ENCODE measurements around the gene CPED1. TPM values are rescaled to one million over a fixed set of nuclear protein-coding genes. Genes with fewer than 3 reads are reported as not detected.
"Not testable (repeated sequence)": the region's sequence is repeated elsewhere in the genome, so short reads cannot be mapped to it uniquely, and the experiment has no call there.

CPED1 gene
- total RNA-seq, 1 experiment from 2014 or later = 1.8 TPM

DNA sequence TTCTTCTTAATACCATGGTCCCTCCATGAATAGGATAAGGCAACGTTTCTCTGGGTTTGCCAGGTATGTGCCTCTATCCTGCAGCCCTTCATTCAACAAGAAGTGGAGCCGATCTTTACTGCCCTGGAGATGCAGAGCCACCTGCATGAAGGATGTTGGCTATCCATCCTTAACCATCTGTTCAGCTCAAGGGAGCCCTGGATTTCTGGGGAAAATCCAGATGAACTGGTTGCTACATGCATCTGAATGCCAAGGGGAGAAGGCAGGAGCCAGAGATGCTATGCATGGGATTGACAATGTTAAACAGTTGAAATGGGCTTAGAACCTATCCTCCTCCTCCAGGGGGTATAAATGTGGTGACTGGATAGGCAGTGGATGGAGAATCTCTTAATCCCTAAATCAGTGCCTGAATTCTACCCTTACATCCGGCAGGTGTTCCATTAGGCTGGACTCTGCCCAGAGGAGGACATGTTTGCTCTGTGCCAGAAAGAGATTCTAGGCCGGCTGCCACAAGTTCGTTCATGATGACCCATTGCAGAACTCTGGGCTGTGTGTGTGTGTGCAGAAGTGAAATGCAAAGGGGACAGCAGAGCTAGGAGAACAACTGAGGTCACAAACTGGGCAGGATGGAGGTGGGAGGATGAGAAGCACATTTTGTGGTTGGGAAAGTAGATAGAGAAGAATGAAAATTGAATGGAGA, 15.6 kb downstream of the CPED1 start:
- Histone ChIP-seq H3K9me3 (ENCODE audit: low read length) (no peaks in the 10 kb centered on the region), H3K9me2 (replicated peaks; ENCODE audit: low read length) (no peaks in the 10 kb centered on the region), H3F3A (ENCODE audit: low read length, unreplicated experiment) (no peaks in the 10 kb centered on the region), H2AFZ (ENCODE audit: low read length) (no peak overlapping the region), H3K27me3 (ENCODE audit: low read length) (no peaks in the 10 kb centered on the region), H3K79me2 (ENCODE audit: low read length) (no peaks in the 10 kb centered on the region), H3K27ac (ENCODE audit: low read length) (no peak overlapping the region), H4K20me1 (ENCODE audit: low read length) (no peaks in the 10 kb centered on the region), H3K4me1 (ENCODE audit: insufficient read depth, low read length) (peaks cover 29% of the 10 kb centered on the region), H3K4me2 (ENCODE audit: low read length) (no peak overlapping the region), H3K4me3 (ENCODE audit: low read length) (no peak overlapping the region), H3K9ac (ENCODE audit: low read length) (no peak overlapping the region), H3K36me3 (ENCODE audit: low read depth, low read length) (no peaks in the 10 kb centered on the region)
- intact Hi-C loops (cut with micrococcal nuclease) = loop anchor here (2.0 kb wide), 1 partner anchor 45 kb away; no protein-coding TSS in a partner anchor
- DNase-seq (no peak), ATAC-seq (no peak)
- ChIA-PET CTCF (no interaction called here), POLR2A (ENCODE audit: unreplicated experiment) (no interaction called here)
- BruUV-seq (replicated peaks) = no TSS peak
- TF ChIP-seq, protein P1, sequence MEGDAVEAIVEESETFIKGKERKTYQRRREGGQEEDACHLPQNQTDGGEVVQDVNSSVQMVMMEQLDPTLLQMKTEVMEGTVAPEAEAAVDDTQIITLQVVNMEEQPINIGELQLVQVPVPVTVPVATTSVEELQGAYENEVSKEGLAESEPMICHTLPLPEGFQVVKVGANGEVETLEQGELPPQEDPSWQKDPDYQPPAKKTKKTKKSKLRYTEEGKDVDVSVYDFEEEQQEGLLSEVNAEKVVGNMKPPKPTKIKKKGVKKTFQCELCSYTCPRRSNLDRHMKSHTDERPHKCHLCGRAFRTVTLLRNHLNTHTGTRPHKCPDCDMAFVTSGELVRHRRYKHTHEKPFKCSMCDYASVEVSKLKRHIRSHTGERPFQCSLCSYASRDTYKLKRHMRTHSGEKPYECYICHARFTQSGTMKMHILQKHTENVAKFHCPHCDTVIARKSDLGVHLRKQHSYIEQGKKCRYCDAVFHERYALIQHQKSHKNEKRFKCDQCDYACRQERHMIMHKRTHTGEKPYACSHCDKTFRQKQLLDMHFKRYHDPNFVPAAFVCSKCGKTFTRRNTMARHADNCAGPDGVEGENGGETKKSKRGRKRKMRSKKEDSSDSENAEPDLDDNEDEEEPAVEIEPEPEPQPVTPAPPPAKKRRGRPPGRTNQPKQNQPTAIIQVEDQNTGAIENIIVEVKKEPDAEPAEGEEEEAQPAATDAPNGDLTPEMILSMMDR (conservative IDR thresholded peaks at IDR 0.05; ENCODE audit: low read depth, low read length) = no peak
- TF ChIP-seq EZH2phosphoT487 (IDR thresholded peaks at IDR 0.05; ENCODE audit: borderline replicate concordance, low read length) (no peak), EZH2 (IDR thresholded peaks at IDR 0.05; ENCODE audit: low read length, unreplicated experiment) (no peak)

DNA sequence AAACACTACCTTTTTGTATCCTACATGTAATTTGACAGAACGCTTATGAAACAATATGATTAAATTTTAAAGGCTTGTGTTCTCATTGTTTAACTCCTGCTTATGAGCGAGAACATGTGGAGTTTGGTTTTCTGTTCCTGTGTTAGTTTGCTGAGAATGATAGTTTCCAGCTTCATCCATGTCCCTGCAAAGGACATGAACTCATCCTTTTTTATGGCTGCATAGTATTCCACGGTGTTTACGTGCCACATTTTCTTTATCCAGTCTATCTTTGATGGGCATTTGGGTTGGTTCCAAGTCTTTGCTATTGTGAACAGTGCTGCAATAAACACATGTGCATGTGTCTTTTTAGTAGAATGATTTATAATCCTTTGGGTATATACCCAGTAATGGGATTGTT, 16.5 kb downstream of the CPED1 start:
- DNase-seq; H3F3A ChIP-seq (ENCODE audit: low read length, unreplicated experiment); H3K36me3 ChIP-seq (ENCODE audit: low read depth, low read length); CTCF ChIA-PET; intact Hi-C loops (cut with micrococcal nuclease); H3K4me3 ChIP-seq (ENCODE audit: low read length); H3K9ac ChIP-seq (ENCODE audit: low read length); H3K4me2 ChIP-seq (ENCODE audit: low read length); ATAC-seq; H3K27ac ChIP-seq (ENCODE audit: low read length); POLR2A ChIA-PET (ENCODE audit: unreplicated experiment); H3K27me3 ChIP-seq (ENCODE audit: low read length); H3K9me3 ChIP-seq (ENCODE audit: low read length); H2AFZ ChIP-seq (ENCODE audit: low read length); H4K20me1 ChIP-seq (ENCODE audit: low read length); BruUV-seq (replicated peaks); H3K9me2 ChIP-seq (replicated peaks; ENCODE audit: low read length); H3K79me2 ChIP-seq (ENCODE audit: low read length): not testable (repeated sequence)
- peaks cover 29% of the 10 kb centered on the region for H3K4me1 ChIP-seq (ENCODE audit: insufficient read depth, low read length)

DNA sequence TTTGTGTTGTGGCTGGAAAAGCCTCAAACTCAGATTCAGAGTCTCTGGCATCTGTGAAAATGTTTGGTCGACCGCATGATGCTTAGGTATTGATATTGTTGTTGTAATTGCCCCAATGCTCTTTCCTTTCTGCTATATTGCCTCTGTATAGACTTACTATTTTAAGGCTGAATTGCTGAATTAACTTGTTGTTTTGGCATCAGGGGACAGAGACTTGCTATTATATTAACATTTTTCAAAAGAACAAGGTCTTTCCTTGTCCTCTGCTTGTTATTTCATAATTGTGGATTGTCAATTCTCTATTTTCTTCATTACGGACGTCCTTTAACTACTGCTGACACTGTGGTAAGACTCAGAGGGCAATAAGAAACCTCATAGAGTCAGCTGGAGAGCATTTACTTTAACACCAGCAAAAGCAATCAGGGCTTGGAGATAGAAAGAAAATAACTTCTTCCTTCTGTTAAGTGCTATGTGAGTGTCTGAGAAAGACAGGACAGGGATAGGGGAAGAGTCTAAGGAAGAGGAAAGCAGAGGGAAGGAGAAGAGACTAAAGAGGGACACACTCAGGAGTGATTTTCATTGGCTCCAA, 17.6 kb downstream of the CPED1 start:
- ATAC-seq (no peak), DNase-seq (no peak)
- H3K9me3 ChIP-seq (ENCODE audit: low read length) = no peaks in the 10 kb centered on the region
- no peaks in the 10 kb centered on the region for H4K20me1 ChIP-seq (ENCODE audit: low read length)
- H3K27ac ChIP-seq (ENCODE audit: low read length) = no peak overlapping the region
- H3K9ac ChIP-seq (ENCODE audit: low read length) = no peak overlapping the region
- TF ChIP-seq EZH2phosphoT487 (IDR thresholded peaks at IDR 0.05; ENCODE audit: borderline replicate concordance, low read length) (no peak), EZH2 (IDR thresholded peaks at IDR 0.05; ENCODE audit: low read length, unreplicated experiment) (no peak)
- TF ChIP-seq, protein P1 (conservative IDR thresholded peaks at IDR 0.05; ENCODE audit: low read depth, low read length) = no peak
- no peaks in the 10 kb centered on the region for H3K9me2 ChIP-seq (replicated peaks; ENCODE audit: low read length)
- H2AFZ ChIP-seq (ENCODE audit: low read length) = no peak overlapping the region
- intact Hi-C loops (cut with micrococcal nuclease) = no loop called here
- H3K79me2 ChIP-seq (ENCODE audit: low read length) = no peaks in the 10 kb centered on the region
- peaks cover 26% of the 10 kb centered on the region for H3K4me1 ChIP-seq (ENCODE audit: insufficient read depth, low read length)
- no peak overlapping the region for H3K4me2 ChIP-seq (ENCODE audit: low read length)
- CTCF ChIA-PET = interaction anchor here (0.6 kb wide), 1 partner anchor 368 kb away, joined by 3 read pairs; no protein-coding TSS in a partner anchor
- no TSS peak for BruUV-seq (replicated peaks)
- H3K4me3 ChIP-seq (ENCODE audit: low read length) = no peak overlapping the region
- POLR2A ChIA-PET (ENCODE audit: unreplicated experiment) = no interaction called here
- H3F3A ChIP-seq (ENCODE audit: low read length, unreplicated experiment) = no peaks in the 10 kb centered on the region
- no peaks in the 10 kb centered on the region for H3K36me3 ChIP-seq (ENCODE audit: low read depth, low read length)
- no peaks in the 10 kb centered on the region for H3K27me3 ChIP-seq (ENCODE audit: low read length)

Measured in PC-3 (cell line).